GM12878 (cell line): ENCODE results near the gene DPP9. TPM values are rescaled to one million over a fixed set of nuclear protein-coding genes. Genes with fewer than 3 reads are reported as not detected.

Source experiments
- ATF3 ChIP-seq: IDR thresholded peaks from 2 replicates; pipeline ENCODE4 v1.6.1; 2011; ENCODE audit warnings: low read depth, mild to moderate bottlenecking, low read length, moderate library complexity, borderline replicate concordance; ENCODE audit errors: extremely low read depth
- BACH1 ChIP-seq: fragments of 450-650 bp; IDR thresholded peaks from 2 replicates; pipeline ENCODE4 v1.6.1; 2017; ENCODE audit warnings: mild to moderate bottlenecking, borderline replicate concordance
- BCL11A ChIP-seq: IDR thresholded peaks from 2 replicates; pipeline ENCODE4 v1.6.1; 2011; ENCODE audit warnings: low read depth, low read length
- BCLAF1 ChIP-seq: fragments of 450-650 bp; IDR thresholded peaks from 2 replicates; pipeline ENCODE4 v1.6.1; 2017; ENCODE audit warnings: antibody characterized with exemption, mild to moderate bottlenecking, moderate library complexity
- BRCA1 ChIP-seq: IDR thresholded peaks from 2 replicates; pipeline ENCODE4 v1.6.1; 2011; ENCODE audit warnings: low read depth, low read length, improper control_type of control experiment
- CHD1 ChIP-seq: IDR thresholded peaks from 2 replicates; pipeline ENCODE4 v1.6.1; 2012; ENCODE audit warnings: low read depth, low read length, improper control_type of control experiment
- DPF2 ChIP-seq: fragments of 450-650 bp; IDR thresholded peaks from 2 replicates; pipeline ENCODE4 v1.6.1; 2017; ENCODE audit warnings: mild to moderate bottlenecking
- E2F8 ChIP-seq: fragments of 450-650 bp; IDR thresholded peaks from 2 replicates; pipeline ENCODE4 v1.6.1; 2018; ENCODE audit warnings: mild to moderate bottlenecking, low read depth, moderate library complexity; ENCODE audit not compliant: partially characterized antibody
- FOXK2 ChIP-seq: fragments of 450-650 bp; IDR thresholded peaks from 2 replicates; pipeline ENCODE4 v1.6.1; 2017; ENCODE audit warnings: mild to moderate bottlenecking, moderate library complexity
- FOXM1 ChIP-seq: IDR thresholded peaks from 2 replicates; pipeline ENCODE4 v1.6.1; 2012; ENCODE audit warnings: low read depth, mild to moderate bottlenecking, inconsistent platforms, low read length, moderate library complexity
- GABPA ChIP-seq: IDR thresholded peaks from 2 replicates; pipeline ENCODE4 v1.6.1; 2014; ENCODE audit warnings: antibody characterized with exemption, low read depth, mild to moderate bottlenecking, inconsistent platforms
- IKZF1 ChIP-seq: fragments of 450-650 bp; conservative IDR thresholded peaks from 2 replicates; pipeline ENCODE4 v1.6.1; 2017; ENCODE audit warnings: antibody characterized with exemption, mild to moderate bottlenecking
- LARP7 ChIP-seq: fragments of 450-650 bp; IDR thresholded peaks from 2 replicates; pipeline ENCODE4 v1.6.1; 2017; ENCODE audit warnings: mild to moderate bottlenecking
- MTA2 ChIP-seq: fragments of 450-650 bp; IDR thresholded peaks from 2 replicates; pipeline ENCODE4 v1.6.1; 2016; ENCODE audit warnings: low read depth, mild to moderate bottlenecking, moderate library complexity
- NFIC ChIP-seq: IDR thresholded peaks from 2 replicates; pipeline ENCODE4 v1.6.1; 2012; ENCODE audit warnings: low read depth, mild to moderate bottlenecking, inconsistent platforms, low read length, moderate library complexity
- POLR2A ChIP-seq: IDR thresholded peaks from 2 replicates; pipeline ENCODE4 v1.6.1; 2011; ENCODE audit warnings: low read depth, mild to moderate bottlenecking, low read length
- RB1 ChIP-seq: fragments of 450-650 bp; formaldehyde crosslinking; IDR thresholded peaks from 2 replicates; pipeline ENCODE4 v1.6.1; 2017; ENCODE audit warnings: mild to moderate bottlenecking, borderline replicate concordance
- RBBP5 ChIP-seq: fragments of 200-600 bp; sonication (generic); conservative IDR thresholded peaks from 2 replicates; pipeline ENCODE4 v1.6.1; 2016
- SREBF2 ChIP-seq: IDR thresholded peaks from 2 replicates; pipeline ENCODE4 v1.6.1; 2012; ENCODE audit warnings: mild to moderate bottlenecking, low read length
- STAT1 ChIP-seq: fragments of 450-650 bp; conservative IDR thresholded peaks from 2 replicates; pipeline ENCODE4 v1.6.1; 2014; ENCODE audit warnings: antibody characterized with exemption, mild to moderate bottlenecking
- STAT3 ChIP-seq: IDR thresholded peaks from 2 replicates; pipeline ENCODE4 v1.6.1; 2011; ENCODE audit warnings: low read depth, low read length, improper control_type of control experiment
- TARDBP ChIP-seq: IDR thresholded peaks from 2 replicates; pipeline ENCODE4 v1.6.1; 2016; ENCODE audit warnings: borderline replicate concordance
- YBX1 ChIP-seq: fragments of 450-650 bp; IDR thresholded peaks from 2 replicates; pipeline ENCODE4 v1.6.1; 2016; ENCODE audit warnings: antibody characterized with exemption
- YY1 ChIP-seq: IDR thresholded peaks from 2 replicates; pipeline ENCODE4 v1.6.1; 2011; ENCODE audit warnings: low read depth, mild to moderate bottlenecking, low read length
- ZBED1 ChIP-seq: IDR thresholded peaks from 2 replicates; pipeline ENCODE4 v1.6.1; 2016; ENCODE audit warnings: borderline replicate concordance
- ZNF24 ChIP-seq: fragments of 450-650 bp; IDR thresholded peaks from 2 replicates; pipeline ENCODE4 v1.6.1; 2017; ENCODE audit warnings: antibody characterized with exemption, mild to moderate bottlenecking
- ZNF274 ChIP-seq: IDR thresholded peaks from one replicate; pipeline ENCODE4 v1.8.0; 2011; ENCODE audit not compliant: insufficient read length, insufficient read depth
- polyA plus RNA-seq, 11 experiments: library from polyadenylated mRNA; depleted of rRNA in 4 of 11; unstranded in 6 of 11; stranded (reverse) in 5 of 11; fragments of >200 nt; fragmentation: Nextera tagmentation in 4 of 11; fragmentation: Illumina TruSeq in 1 of 11; extraction: Ambion mirVana in 4 of 11; extraction: Trizol in 1 of 11; gene quantifications; 1 replicate in 1 of 11; 2 replicates in 10 of 11; pipeline versions ENCODE4 v1.2.1 to v1.2.3, GENCODE V29; 2011 to 2016; ENCODE audit warnings: inconsistent platforms in 2 of 11, missing spikeins in 2 of 11, low read depth in 1 of 11
- total RNA-seq, 4 experiments: library from RNA; depleted of rRNA in 3 of 4; stranded (reverse); fragments of >200 nt in 3 of 4; fragmentation: Illumina TruSeq in 1 of 4; extraction: Trizol in 1 of 4; gene quantifications; 2 replicates each; pipeline versions ENCODE4 v1.2.1 to v1.2.3, GENCODE V29; 2013 to 2021

Gene DPP9
- total and polyA plus RNA-seq, 10 of the 15 experiments (the other 5 are each of a cell fraction or from before 2014, with no cell fraction given): 0.64 to 58.6 (median 27.6) TPM

GRCh38 chr19:4723595-4724514, at the start of gene DPP9 (continued):
- TF ChIP-seq E2F8 (peak; percentile 74), BCL11A (0 out of 2 replicates have a peak, but pooled peaks have one; percentile 36), FOXK2 (peak; percentile 97), POLR2A (peak; percentile 76), ZBED1 (peak; percentile 72; the same call in 1 of the 2 replicates), MTA2 (peak; percentile 68), BCLAF1 (peak; percentile 94), YBX1 (no peak), ZNF24 (peak; percentile 100), RB1 (peak; percentile 94; the same call in 1 of the 2 replicates), SREBF2 (peak; percentile 98), CHD1 (peak; percentile 100), LARP7 (peak; percentile 99), STAT3 (0 out of 2 replicates have a peak, but pooled peaks have one; percentile 26), IKZF1 (peak; percentile 97), GABPA (peak; percentile 93), BRCA1 (0 out of 2 replicates have a peak, but pooled peaks have one; percentile 48), DPF2 (peak; percentile 85), ZNF274 (no peak), YY1 (peak; percentile 79), TARDBP (peak; percentile 99), ATF3 (no peak), FOXM1 (peak; percentile 49), RBBP5 (no peak), STAT1 (peak; percentile 100), NFIC (0 out of 2 replicates have a peak, but pooled peaks have one; percentile 41), BACH1 (peak; percentile 65)
